Measurements from ENCODE around the gene POC1A. TPM values are rescaled to one million over a fixed set of nuclear protein-coding genes. Genes with fewer than 3 reads are reported as not detected.
"Not testable (repeated sequence)": the region's sequence is repeated elsewhere in the genome, so short reads cannot be mapped to it uniquely, and the experiment has no call there.

POC1A gene
- total RNA-seq, 2 donors from 2014 or later = 2.5 to 5.3 TPM

GRCh38 chr3:52178537-52178936, 24.3 kb upstream of the POC1A start:
- no peaks in the 10 kb centered on the region for H3K27me3 ChIP-seq (replicated peaks; ENCODE audit: insufficient read depth)
- H3K4me1 ChIP-seq (replicated peaks) = no peaks in the 10 kb centered on the region
- 100% methylated on average over 1 of the region's 1 CpG for WGBS
- H3K27ac ChIP-seq = no peak overlapping the region
- no peak for DNase-seq (ENCODE audit: low spot score)
- intact Hi-C loops (cut with DNase I) = no loop called here
- no peak overlapping the region for H3K4me3 ChIP-seq
- H3K9me3 ChIP-seq = no peaks in the 10 kb centered on the region
- H3K36me3 ChIP-seq = no peaks in the 10 kb centered on the region
- TF ChIP-seq CTCF (IDR thresholded peaks at IDR 0.05) (no peak), POLR2AphosphoS5 (IDR thresholded peaks at IDR 0.05) (no peak), POLR2A (IDR thresholded peaks at IDR 0.05) (no peak)

- H3K9me3 ChIP-seq; H3K27ac ChIP-seq; H3K4me1 ChIP-seq (replicated peaks); H3K36me3 ChIP-seq; H3K27me3 ChIP-seq (replicated peaks; ENCODE audit: insufficient read depth); DNase-seq (ENCODE audit: low spot score); H3K4me3 ChIP-seq; intact Hi-C loops (cut with DNase I): not testable (repeated sequence)
- 96% methylated on average over 4 of the region's 4 CpGs for WGBS
Observed at GRCh38 chr3:52178126-52178525, 23.9 kb upstream of the POC1A start.

- Histone ChIP-seq H3K36me3 (no peaks in the 10 kb centered on the region), H3K4me3 (no peak overlapping the region), H3K9me3 (no peaks in the 10 kb centered on the region), H3K4me1 (replicated peaks) (no peaks in the 10 kb centered on the region), H3K27me3 (replicated peaks; ENCODE audit: insufficient read depth) (no peaks in the 10 kb centered on the region), H3K27ac (no peak overlapping the region)
- intact Hi-C loops (cut with DNase I) = no loop called here
- WGBS = 76% methylated on average over 5 of the region's 5 CpGs
- TF ChIP-seq POLR2A (IDR thresholded peaks at IDR 0.05) = no peak
- no peak for TF ChIP-seq CTCF (IDR thresholded peaks at IDR 0.05)
- TF ChIP-seq POLR2AphosphoS5 (IDR thresholded peaks at IDR 0.05) = no peak
- no peak for DNase-seq (ENCODE audit: low spot score)
Observed at GRCh38 chr3:52177701-52178042, 23.4 kb upstream of the POC1A start.

GRCh38 chr3:52176951-52177700, 22.9 kb upstream of the POC1A start:
- 53% methylated on average over 15 of the region's 15 CpGs for WGBS
- Histone ChIP-seq H3K27ac (no peak overlapping the region), H3K4me3 (no peak overlapping the region), H3K36me3 (no peaks in the 10 kb centered on the region), H3K4me1 (replicated peaks) (no peaks in the 10 kb centered on the region), H3K27me3 (replicated peaks; ENCODE audit: insufficient read depth) (no peaks in the 10 kb centered on the region), H3K9me3 (no peaks in the 10 kb centered on the region)
- TF ChIP-seq POLR2A (IDR thresholded peaks at IDR 0.05) = no peak
- no peak for TF ChIP-seq POLR2AphosphoS5 (IDR thresholded peaks at IDR 0.05)
- no peak for TF ChIP-seq CTCF (IDR thresholded peaks at IDR 0.05)
- intact Hi-C loops (cut with DNase I) = no loop called here
- DNase-seq (ENCODE audit: low spot score) = no peak

- no peaks in the 10 kb centered on the region for H3K36me3 ChIP-seq
- H3K27me3 ChIP-seq (replicated peaks; ENCODE audit: insufficient read depth) = no peaks in the 10 kb centered on the region
- no peaks in the 10 kb centered on the region for H3K4me1 ChIP-seq (replicated peaks)
- H3K27ac ChIP-seq = no peak overlapping the region
- no peak for DNase-seq (ENCODE audit: low spot score)
- TF ChIP-seq CTCF (IDR thresholded peaks at IDR 0.05) (no peak), POLR2A (IDR thresholded peaks at IDR 0.05) (no peak), POLR2AphosphoS5 (IDR thresholded peaks at IDR 0.05) (no peak)
- no peaks in the 10 kb centered on the region for H3K9me3 ChIP-seq
- no peak overlapping the region for H3K4me3 ChIP-seq
- intact Hi-C loops (cut with DNase I) = no loop called here
- WGBS = 87% methylated on average over 8 of the region's 8 CpGs
Observed at GRCh38 chr3:52176180-52176752, 22.0 kb upstream of the POC1A start.
